OCI-LY3 (cell line): ENCODE data around the gene C10orf105.

Source experiments
- EZH2phosphoT487 ChIP-seq: fragments of 200-600 bp; shearing (Covaris generic); IDR thresholded peaks from 2 replicates; pipeline ENCODE4 v1.6.1; 2018; ENCODE audit warnings: antibody characterized with exemption, mixed run types, low read depth
- TF ChIP-seq, protein P1 (sequence below): fragments of 200-600, 300-600 bp; sonication (generic); IDR thresholded peaks from 2 replicates; pipeline ENCODE4 v1.5.1; 2014; ENCODE audit warnings: antibody characterized with exemption, low read length, low read depth

DNA sequence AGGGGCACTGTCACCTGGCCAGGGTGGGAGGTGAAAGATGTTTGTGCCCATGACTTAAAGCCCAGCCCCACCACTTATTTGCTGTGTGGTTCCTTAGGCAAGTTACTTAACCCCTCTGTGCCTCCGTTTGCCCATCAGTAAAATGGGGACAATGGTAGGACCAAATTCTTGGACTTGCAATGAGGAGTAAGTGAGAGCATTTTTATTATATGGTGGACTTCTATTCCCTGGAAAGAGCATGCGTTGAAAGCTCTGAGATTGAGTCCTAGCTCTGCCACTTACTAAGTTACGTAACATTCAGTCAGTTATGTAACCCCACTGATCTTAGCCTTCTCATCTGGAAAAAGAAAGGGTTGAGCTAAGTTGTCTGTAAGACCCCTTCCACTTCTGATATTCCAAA, 35.0 kb upstream of the C10orf105 start:
- TF ChIP-seq, protein P1, sequence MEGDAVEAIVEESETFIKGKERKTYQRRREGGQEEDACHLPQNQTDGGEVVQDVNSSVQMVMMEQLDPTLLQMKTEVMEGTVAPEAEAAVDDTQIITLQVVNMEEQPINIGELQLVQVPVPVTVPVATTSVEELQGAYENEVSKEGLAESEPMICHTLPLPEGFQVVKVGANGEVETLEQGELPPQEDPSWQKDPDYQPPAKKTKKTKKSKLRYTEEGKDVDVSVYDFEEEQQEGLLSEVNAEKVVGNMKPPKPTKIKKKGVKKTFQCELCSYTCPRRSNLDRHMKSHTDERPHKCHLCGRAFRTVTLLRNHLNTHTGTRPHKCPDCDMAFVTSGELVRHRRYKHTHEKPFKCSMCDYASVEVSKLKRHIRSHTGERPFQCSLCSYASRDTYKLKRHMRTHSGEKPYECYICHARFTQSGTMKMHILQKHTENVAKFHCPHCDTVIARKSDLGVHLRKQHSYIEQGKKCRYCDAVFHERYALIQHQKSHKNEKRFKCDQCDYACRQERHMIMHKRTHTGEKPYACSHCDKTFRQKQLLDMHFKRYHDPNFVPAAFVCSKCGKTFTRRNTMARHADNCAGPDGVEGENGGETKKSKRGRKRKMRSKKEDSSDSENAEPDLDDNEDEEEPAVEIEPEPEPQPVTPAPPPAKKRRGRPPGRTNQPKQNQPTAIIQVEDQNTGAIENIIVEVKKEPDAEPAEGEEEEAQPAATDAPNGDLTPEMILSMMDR, result no peak
- TF ChIP-seq EZH2phosphoT487, result no peak
